PFSK-1 (cell line): ENCODE data around the gene ANKRD1.

ENCODE experiments used
- FOXP2 ChIP-seq: optimal IDR thresholded peaks from 2 replicates; pipeline ENCODE3; 2011; ENCODE audit warnings: borderline replicate concordance, control low read depth, inconsistent platforms; ENCODE audit not compliant: insufficient read depth; ENCODE audit errors: extremely low read length, extremely low read depth
- POLR2AphosphoS5 ChIP-seq: IDR thresholded peaks from 2 replicates; pipeline ENCODE4 v1.6.1; 2012; ENCODE audit warnings: low read depth, mild to moderate bottlenecking, control low read depth, low read length, moderate library complexity
- SIN3A ChIP-seq: IDR thresholded peaks from 2 replicates; pipeline ENCODE4 v1.6.1; 2012; ENCODE audit warnings: mild to moderate bottlenecking, low read length, moderate library complexity, borderline replicate concordance; ENCODE audit not compliant: insufficient read depth
- TAF1 ChIP-seq: IDR thresholded peaks from 2 replicates; pipeline ENCODE4 v1.6.1; 2012; ENCODE audit warnings: low read length, control low read depth, borderline replicate concordance; ENCODE audit not compliant: insufficient read depth
- TF ChIP-seq, protein P1 (sequence below), 2 experiments: IDR thresholded peaks; 2 replicates each; pipeline versions ENCODE4 v1.6.1 to v1.8.0; 2011 to 2012; ENCODE audit warnings: low read depth in 2 of 2, low read length in 2 of 2, control low read depth in 1 of 2, inconsistent platforms in 1 of 2, mild to moderate bottlenecking in 1 of 2, moderate library complexity in 1 of 2; ENCODE audit not compliant: insufficient read depth in 1 of 2

Gene ANKRD1

DNA sequence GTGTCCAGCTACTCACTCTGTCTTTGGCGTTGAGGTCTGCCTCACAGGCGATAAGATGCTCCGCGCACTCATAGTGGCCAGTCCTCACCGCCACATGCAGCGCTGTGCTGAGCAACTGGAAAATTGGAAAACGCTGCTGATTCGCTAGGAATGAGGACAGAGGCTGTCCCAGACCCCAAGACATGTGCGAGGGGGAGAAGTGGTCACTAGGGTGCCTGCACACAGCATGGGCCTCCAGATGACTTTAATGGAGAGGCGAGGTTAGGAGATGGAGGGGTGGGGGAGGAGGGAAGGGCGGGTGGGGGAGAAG, 5.2 kb downstream of the ANKRD1 start:
- no peak for TF ChIP-seq POLR2AphosphoS5
- no peak for TF ChIP-seq FOXP2
- no peak for TF ChIP-seq TAF1
- TF ChIP-seq, protein P1, sequence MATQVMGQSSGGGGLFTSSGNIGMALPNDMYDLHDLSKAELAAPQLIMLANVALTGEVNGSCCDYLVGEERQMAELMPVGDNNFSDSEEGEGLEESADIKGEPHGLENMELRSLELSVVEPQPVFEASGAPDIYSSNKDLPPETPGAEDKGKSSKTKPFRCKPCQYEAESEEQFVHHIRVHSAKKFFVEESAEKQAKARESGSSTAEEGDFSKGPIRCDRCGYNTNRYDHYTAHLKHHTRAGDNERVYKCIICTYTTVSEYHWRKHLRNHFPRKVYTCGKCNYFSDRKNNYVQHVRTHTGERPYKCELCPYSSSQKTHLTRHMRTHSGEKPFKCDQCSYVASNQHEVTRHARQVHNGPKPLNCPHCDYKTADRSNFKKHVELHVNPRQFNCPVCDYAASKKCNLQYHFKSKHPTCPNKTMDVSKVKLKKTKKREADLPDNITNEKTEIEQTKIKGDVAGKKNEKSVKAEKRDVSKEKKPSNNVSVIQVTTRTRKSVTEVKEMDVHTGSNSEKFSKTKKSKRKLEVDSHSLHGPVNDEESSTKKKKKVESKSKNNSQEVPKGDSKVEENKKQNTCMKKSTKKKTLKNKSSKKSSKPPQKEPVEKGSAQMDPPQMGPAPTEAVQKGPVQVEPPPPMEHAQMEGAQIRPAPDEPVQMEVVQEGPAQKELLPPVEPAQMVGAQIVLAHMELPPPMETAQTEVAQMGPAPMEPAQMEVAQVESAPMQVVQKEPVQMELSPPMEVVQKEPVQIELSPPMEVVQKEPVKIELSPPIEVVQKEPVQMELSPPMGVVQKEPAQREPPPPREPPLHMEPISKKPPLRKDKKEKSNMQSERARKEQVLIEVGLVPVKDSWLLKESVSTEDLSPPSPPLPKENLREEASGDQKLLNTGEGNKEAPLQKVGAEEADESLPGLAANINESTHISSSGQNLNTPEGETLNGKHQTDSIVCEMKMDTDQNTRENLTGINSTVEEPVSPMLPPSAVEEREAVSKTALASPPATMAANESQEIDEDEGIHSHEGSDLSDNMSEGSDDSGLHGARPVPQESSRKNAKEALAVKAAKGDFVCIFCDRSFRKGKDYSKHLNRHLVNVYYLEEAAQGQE (IDR thresholded peaks at IDR 0.05; ENCODE audit: insufficient read depth in 1 of 2, low read depth in 2 of 2, low read length in 2 of 2): no peak
- TF ChIP-seq SIN3A: no peak

DNA sequence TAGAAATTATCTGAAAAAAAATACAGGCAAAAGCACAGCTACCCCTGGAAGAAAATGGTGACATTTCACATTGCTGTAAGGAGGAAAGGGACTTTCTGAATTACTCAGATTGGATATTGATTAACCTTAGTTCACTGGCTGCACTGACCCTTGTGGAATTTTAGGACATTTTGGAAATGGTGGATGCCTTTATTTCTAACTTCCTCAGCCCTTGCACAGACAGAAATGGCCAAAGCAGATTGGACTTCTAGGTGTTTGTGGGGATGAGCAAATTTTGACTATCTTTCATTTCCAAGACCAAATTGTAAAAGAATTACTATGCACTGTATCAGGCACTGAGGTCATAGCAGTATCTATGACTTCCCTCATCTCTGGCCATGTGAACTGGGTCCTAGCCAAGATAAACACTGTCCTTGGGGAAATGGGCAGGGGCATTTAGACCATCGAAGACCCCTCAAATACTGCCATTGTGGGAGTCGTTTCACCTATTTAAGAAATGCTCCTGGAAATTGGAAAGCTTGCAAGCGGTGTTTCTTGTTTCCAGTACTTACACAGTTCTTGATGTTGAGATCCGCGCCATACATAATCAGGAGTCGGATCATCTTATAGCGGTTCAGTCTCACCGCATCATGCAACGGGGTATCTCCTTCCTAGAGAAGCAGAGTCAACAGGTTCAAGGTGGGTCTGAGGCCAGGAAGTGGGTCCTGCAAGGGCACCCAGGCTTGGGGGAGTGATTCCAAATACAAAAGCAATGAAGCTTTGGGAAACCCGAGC, 5.7 kb downstream of the ANKRD1 start:
- no peak for TF ChIP-seq SIN3A
- TF ChIP-seq, protein P1 (IDR thresholded peaks at IDR 0.05; ENCODE audit: insufficient read depth in 1 of 2, low read depth in 2 of 2, low read length in 2 of 2): no peak
- no peak for TF ChIP-seq POLR2AphosphoS5
- TF ChIP-seq FOXP2: no peak
- TF ChIP-seq TAF1: no peak

DNA sequence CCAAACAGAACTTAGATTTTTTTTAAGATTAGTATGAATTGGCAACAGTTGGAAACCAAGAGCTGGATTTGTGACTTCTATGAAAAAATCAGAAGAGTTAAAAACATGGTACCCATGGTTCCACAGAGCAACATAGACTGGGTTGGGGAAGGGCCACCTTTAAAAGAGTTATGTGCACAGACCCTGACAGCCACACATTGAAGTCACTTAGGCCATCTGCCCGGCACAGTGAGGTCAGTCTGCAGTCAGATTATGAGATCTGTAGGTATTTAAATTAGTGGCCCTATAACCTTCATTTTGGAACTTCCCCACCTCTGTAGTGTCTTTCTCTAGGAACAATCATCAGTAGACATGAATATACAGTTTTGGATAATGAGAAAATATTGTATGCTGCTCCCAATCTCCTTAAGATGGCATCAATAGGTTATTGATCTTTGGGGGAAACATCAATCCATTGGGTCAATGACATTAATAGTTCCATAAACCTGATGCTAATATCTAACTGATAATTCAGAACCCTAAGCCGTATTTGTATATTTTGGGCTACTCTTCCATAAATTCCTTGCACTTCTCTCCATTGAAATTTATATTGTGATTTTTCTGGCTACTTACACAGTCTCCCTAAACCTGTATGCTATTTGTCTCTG, 7.0 kb downstream of the ANKRD1 start:
- TF ChIP-seq POLR2AphosphoS5 (no peak), FOXP2 (no peak), SIN3A (no peak), TAF1 (no peak)
- TF ChIP-seq, protein P1 (IDR thresholded peaks at IDR 0.05; ENCODE audit: insufficient read depth in 1 of 2, low read depth in 2 of 2, low read length in 2 of 2): no peak

DNA sequence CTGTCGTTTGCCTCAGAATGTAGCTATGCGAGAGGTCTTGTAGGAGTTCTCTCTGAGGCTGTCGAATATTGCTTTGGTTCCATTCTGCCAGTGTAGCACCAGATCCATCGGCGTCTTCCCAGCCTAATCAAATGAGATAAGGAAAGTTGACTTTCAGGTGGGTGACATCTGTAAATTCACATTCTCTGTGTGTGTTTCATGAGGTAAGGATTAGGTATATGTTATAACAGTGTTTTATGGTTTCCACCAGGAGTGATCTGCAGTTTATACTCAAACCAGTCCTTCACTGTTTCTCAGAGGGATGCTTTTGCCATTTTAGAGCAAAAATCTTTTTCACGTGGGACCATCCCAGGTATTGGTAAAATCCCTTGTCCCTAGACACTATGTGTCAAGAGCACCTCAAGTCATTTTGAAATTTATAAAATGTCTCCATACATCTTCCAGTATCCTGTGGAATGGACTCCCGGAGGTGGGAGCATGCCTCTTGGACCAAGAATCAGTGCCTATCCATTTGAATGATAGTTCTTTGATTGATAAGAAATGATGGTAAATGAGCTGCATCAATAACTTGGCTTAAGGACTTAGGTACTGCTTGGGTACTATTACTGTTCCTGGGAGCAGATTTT, 7.9 kb downstream of the ANKRD1 start:
- TF ChIP-seq SIN3A: no peak
- TF ChIP-seq, protein P1 (IDR thresholded peaks at IDR 0.05; ENCODE audit: insufficient read depth in 1 of 2, low read depth in 2 of 2, low read length in 2 of 2): no peak
- TF ChIP-seq POLR2AphosphoS5: no peak
- TF ChIP-seq TAF1: no peak
- no peak for TF ChIP-seq FOXP2
